Gastrocnemius medialis (tissue), 4 donors: Measurements from ENCODE around the gene STK38. TPM values are rescaled to one million over a fixed set of nuclear protein-coding genes. Genes with fewer than 3 reads are reported as not detected.

Experiments used
- ATAC-seq, 2 donors: fragments of 150-250 bp; one replicate each; pipeline ENCODE4 v1.9.1; 2016
- DNase-seq, 2 donors: peaks; one replicate each; pipeline ENCODE4 v3.0.0-alpha.2; 2019
- H3K27ac ChIP-seq, 4 donors: fragments of 200-600 bp; sonication (generic); 1 replicate in 1 of 4; 2 replicates in 3 of 4; pipeline ENCODE4 v1.5.1; 2016 to 2018; ENCODE audit warnings: mild to moderate bottlenecking in 2 of 4, moderate library complexity in 1 of 4
- H3K27me3 ChIP-seq, 3 donors: fragments of 200-600 bp; sonication (generic) in 2 of 3; 1 replicate in 1 of 3; 2 replicates in 2 of 3; pipeline versions ENCODE4 v1.5.1 to v1.6.0; 2016 to 2019; ENCODE audit warnings: mild to moderate bottlenecking in 1 of 3, moderate library complexity in 1 of 3
- H3K36me3 ChIP-seq, 2 donors: fragments of 200-600 bp; sonication (generic) in 1 of 2; one replicate each; pipeline ENCODE4 v1.5.1; 2017 to 2018
- H3K4me1 ChIP-seq, 2 donors: fragments of 200-600 bp; sonication (generic) in 1 of 2; one replicate each; pipeline ENCODE4 v1.5.1; 2016 to 2017; ENCODE audit warnings: mild to moderate bottlenecking in 2 of 2
- H3K4me3 ChIP-seq, 4 donors: fragments of 200-600 bp; sonication (generic) in 3 of 4; 1 replicate in 1 of 4; 2 replicates in 3 of 4; pipeline ENCODE4 v1.5.1; 2016 to 2019; ENCODE audit warnings: mild to moderate bottlenecking in 2 of 4
- H3K9me3 ChIP-seq, 3 donors: fragments of 200-600 bp; sonication (generic) in 2 of 3; 1 replicate in 1 of 3; 2 replicates in 2 of 3; pipeline ENCODE4 v1.5.1; 2016 to 2019
- POLR2A ChIP-seq, 2 donors: fragments of 450-650 bp; IDR thresholded peaks; one replicate each; pipeline ENCODE4 v1.6.1; 2017; ENCODE audit warnings: antibody characterized with exemption in 2 of 2, mild to moderate bottlenecking in 2 of 2, moderate library complexity in 2 of 2
- in situ Hi-C, 4 donors: fragments of 200-750 bp; cut with MboI; loops; one replicate each; pipeline versions ENCODE4 v1.15.0 to v1.8.0; 2017; ENCODE audit warnings: low sequenced_read_pairs in 4 of 4
- intact Hi-C: fragments of 100-400 bp; cut with DNase I; formaldehyde crosslinking; loops from one replicate; pipeline ENCODE4 v1.15.1; 2023; ENCODE audit warnings: low total_unique reads
- total RNA-seq, 4 donors: library from RNA; depleted of rRNA; stranded (reverse); fragments of >200 nt; gene quantifications; one replicate each; pipeline versions ENCODE4 v1.1.0 to v1.2.3, GENCODE V29; 2016
- TF ChIP-seq, protein P1 (sequence below), 5 experiments: fragments of 450-650 bp in 3 of 5; fragments of 200-600 bp in 2 of 5; sonication (generic) in 2 of 5; IDR thresholded peaks in 4 of 5; conservative IDR thresholded peaks in 1 of 5; 1 replicate in 4 of 5; 2 replicates in 1 of 5; pipeline ENCODE4 v1.5.1; 2016 to 2019; ENCODE audit warnings: antibody characterized with exemption in 5 of 5, mild to moderate bottlenecking in 3 of 5, moderate library complexity in 3 of 5

Gene STK38
- total RNA-seq, 4 donors from 2014 or later = 10.8 to 14.8 (median 12.7) TPM

DNA sequence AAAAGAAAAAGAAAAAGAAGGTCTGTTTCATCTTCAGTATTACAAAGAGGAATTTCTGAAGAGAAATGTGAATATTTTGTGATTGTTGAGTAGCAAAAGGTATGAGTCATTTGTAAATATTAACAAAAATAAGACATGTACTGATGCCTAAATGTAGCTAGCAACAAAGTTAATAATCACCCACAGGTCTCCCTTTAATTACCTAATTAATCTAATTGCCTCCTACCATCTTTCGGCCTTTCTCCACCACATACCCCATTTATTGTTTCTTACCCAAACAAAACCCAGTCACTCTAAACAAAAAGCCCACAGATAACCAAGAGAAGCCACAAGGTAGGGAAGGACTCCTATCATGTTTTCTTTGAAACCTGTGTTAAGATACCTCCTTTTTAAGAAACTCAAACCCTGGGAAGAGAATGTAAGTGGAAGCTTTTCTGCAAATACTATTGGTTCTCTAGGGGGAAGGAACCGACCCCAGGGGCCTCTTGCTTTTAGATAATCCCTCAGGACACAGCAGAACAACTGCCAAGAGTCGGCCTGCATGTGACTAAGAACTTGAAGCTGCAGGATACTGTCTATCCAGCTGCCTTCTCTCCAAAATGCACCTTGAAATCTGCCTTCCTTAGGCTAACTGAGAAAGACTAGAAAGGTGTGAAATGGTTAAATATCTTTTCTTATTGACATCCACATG is 16.1 kb upstream of the STK38 start:
- in situ Hi-C loops (no loop called here), intact Hi-C loops (no loop called here)
- TF ChIP-seq POLR2A (IDR thresholded peaks at IDR 0.05) = no peak
- TF ChIP-seq, protein P1, sequence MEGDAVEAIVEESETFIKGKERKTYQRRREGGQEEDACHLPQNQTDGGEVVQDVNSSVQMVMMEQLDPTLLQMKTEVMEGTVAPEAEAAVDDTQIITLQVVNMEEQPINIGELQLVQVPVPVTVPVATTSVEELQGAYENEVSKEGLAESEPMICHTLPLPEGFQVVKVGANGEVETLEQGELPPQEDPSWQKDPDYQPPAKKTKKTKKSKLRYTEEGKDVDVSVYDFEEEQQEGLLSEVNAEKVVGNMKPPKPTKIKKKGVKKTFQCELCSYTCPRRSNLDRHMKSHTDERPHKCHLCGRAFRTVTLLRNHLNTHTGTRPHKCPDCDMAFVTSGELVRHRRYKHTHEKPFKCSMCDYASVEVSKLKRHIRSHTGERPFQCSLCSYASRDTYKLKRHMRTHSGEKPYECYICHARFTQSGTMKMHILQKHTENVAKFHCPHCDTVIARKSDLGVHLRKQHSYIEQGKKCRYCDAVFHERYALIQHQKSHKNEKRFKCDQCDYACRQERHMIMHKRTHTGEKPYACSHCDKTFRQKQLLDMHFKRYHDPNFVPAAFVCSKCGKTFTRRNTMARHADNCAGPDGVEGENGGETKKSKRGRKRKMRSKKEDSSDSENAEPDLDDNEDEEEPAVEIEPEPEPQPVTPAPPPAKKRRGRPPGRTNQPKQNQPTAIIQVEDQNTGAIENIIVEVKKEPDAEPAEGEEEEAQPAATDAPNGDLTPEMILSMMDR (IDR thresholded peaks at IDR 0.05 in 4 of 5, conservative IDR thresholded peaks at IDR 0.05 in 1 of 5) = no peak
- no peaks in the 10 kb centered on the region for H3K27me3 ChIP-seq
- no peak for ATAC-seq
- DNase-seq = no peak
- H3K27ac ChIP-seq = no peak overlapping the region
- H3K9me3 ChIP-seq = no peaks in the 10 kb centered on the region
- H3K4me1 ChIP-seq = no peaks in the 10 kb centered on the region
- H3K4me3 ChIP-seq = no peak overlapping the region
- H3K36me3 ChIP-seq = no peaks in the 10 kb centered on the region

GRCh38 chr6:36560822-36561221 is 13.5 kb upstream of the STK38 start:
- Histone ChIP-seq H3K4me3 (no peak overlapping the region), H3K27ac (no peak overlapping the region), H3K36me3 (no peaks in the 10 kb centered on the region), H3K27me3 (no peaks in the 10 kb centered on the region), H3K9me3 (no peaks in the 10 kb centered on the region), H3K4me1 (no peaks in the 10 kb centered on the region)
- intact Hi-C loops = no loop called here
- no peak for ATAC-seq
- in situ Hi-C loops = no loop called here
- TF ChIP-seq, protein P1 (IDR thresholded peaks at IDR 0.05 in 4 of 5, conservative IDR thresholded peaks at IDR 0.05 in 1 of 5) = no peak
- no peak for TF ChIP-seq POLR2A (IDR thresholded peaks at IDR 0.05)
- DNase-seq = no peak

GRCh38 chr6:36559011-36559793 is 11.9 kb upstream of the STK38 start:
- H3K27ac ChIP-seq = no peak overlapping the region
- no peaks in the 10 kb centered on the region for H3K36me3 ChIP-seq
- in situ Hi-C loops (no loop called here), intact Hi-C loops (no loop called here)
- TF ChIP-seq, protein P1 (IDR thresholded peaks at IDR 0.05 in 4 of 5, conservative IDR thresholded peaks at IDR 0.05 in 1 of 5) = no peak
- TF ChIP-seq POLR2A (IDR thresholded peaks at IDR 0.05) = no peak
- no peaks in the 10 kb centered on the region for H3K9me3 ChIP-seq
- no peak for DNase-seq
- H3K4me3 ChIP-seq = no peak overlapping the region
- H3K4me1 ChIP-seq = no peaks in the 10 kb centered on the region
- no peaks in the 10 kb centered on the region for H3K27me3 ChIP-seq
- no peak for ATAC-seq

DNA sequence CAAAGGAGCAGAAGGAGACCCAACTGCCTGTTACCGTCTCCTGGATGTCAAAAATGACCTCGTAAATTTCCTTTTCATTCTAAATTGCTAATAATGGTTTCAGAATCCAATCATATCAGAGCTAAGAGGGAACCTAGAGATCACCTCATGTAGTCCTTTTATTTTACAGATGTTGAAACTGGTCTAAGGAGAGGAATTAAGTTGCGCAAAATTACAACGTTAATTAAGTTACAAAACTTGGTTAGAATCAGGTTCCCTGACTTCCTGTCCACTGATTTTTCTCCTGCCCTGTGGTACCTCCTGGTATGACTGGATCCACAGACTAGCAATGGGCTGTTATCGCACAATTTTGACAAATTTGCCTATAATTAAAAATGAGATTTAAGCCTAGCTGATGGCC is 9.0 kb upstream of the STK38 start:
- no peak for TF ChIP-seq POLR2A (IDR thresholded peaks at IDR 0.05)
- TF ChIP-seq, protein P1 (IDR thresholded peaks at IDR 0.05 in 4 of 5, conservative IDR thresholded peaks at IDR 0.05 in 1 of 5) = no peak
- in situ Hi-C loops (no loop called here), intact Hi-C loops (no loop called here)
- Histone ChIP-seq H3K4me3 (no peak overlapping the region), H3K4me1 (no peaks in the 10 kb centered on the region), H3K36me3 (no peaks in the 10 kb centered on the region), H3K27ac (no peak overlapping the region), H3K27me3 (no peaks in the 10 kb centered on the region), H3K9me3 (no peaks in the 10 kb centered on the region)
- ATAC-seq (no peak), DNase-seq (no peak)
